GM18507 (cell line): ENCODE results near the gene FAM107B.
A peak's percentile ranks its signal among the peaks of the same experiment; 100 is the strongest.
"Not testable (repeated sequence)": the region's sequence is repeated elsewhere in the genome, so short reads cannot be mapped to it uniquely, and the experiment has no call there.

Source experiments
- DNase-seq: peaks from one replicate; pipeline ENCODE4 v3.0.0; 2011; ENCODE audit warnings: low read depth; ENCODE audit not compliant: insufficient read length; ENCODE audit errors: extremely low spot score
- FAIRE-seq: peaks from 2 replicates; lab custom pipeline; 2011; peaks lifted over from hg19 to GRCh38; lab: Jason Lieb, UNC

FAM107B gene

GRCh38 chr10:14774797-14775196 is at the start of gene FAM107B:
Gene FAM107B, minus strand, starts transcription at chr10:14774897. Its CDS starts 234 bp downstream, at chr10:14774663.
- no peak for FAIRE-seq
- DNase-seq, result no peak

GRCh38 chr10:14823966-14824365 is 49.3 kb upstream of the FAM107B start:
- FAIRE-seq, result no peak

GRCh38 chr10:14822879-14823755 is 48.4 kb upstream of the FAM107B start:
- FAIRE-seq, result peak; percentile 63

More at GRCh38 chr10:14823966-14824365, 49.3 kb upstream of the FAM107B start:
- DNase-seq, result no peak

GRCh38 chr10:14821635-14822375 is 47.1 kb upstream of the FAM107B start:
- FAIRE-seq (no peak), DNase-seq (no peak)

More at GRCh38 chr10:14822879-14823755, 48.4 kb upstream of the FAM107B start:
- peak; percentile 45 for DNase-seq

GRCh38 chr10:14820775-14821154 is 46.1 kb upstream of the FAM107B start:
- no peak for DNase-seq
- FAIRE-seq, result no peak

- FAIRE-seq (no peak), DNase-seq (no peak)
Measured at GRCh38 chr10:14820010-14820774, 45.5 kb upstream of the FAM107B start.

GRCh38 chr10:14816717-14817116 is 42.0 kb upstream of the FAM107B start:
- not testable (repeated sequence) for FAIRE-seq, DNase-seq

GRCh38 chr10:14815681-14816080 is 41.0 kb upstream of the FAM107B start:
- FAIRE-seq (no peak), DNase-seq (no peak)

GRCh38 chr10:14812271-14812670 is 37.6 kb upstream of the FAM107B start:
- peak; percentile 33 for FAIRE-seq
- DNase-seq, result no peak

- no peak for FAIRE-seq
Measured at GRCh38 chr10:14810969-14811953, 36.6 kb upstream of the FAM107B start.

GRCh38 chr10:14806318-14806717 is 31.6 kb upstream of the FAM107B start:
- FAIRE-seq, result no peak
- no peak for DNase-seq

More at GRCh38 chr10:14810969-14811953, 36.6 kb upstream of the FAM107B start:
- DNase-seq, result no peak

- FAIRE-seq (no peak), DNase-seq (no peak)
Measured at GRCh38 chr10:14803827-14804226, 29.1 kb upstream of the FAM107B start.

GRCh38 chr10:14801723-14802122 is 27.0 kb upstream of the FAM107B start:
- no peak for FAIRE-seq

GRCh38 chr10:14800397-14800796 is 25.7 kb upstream of the FAM107B start:
- DNase-seq (no peak), FAIRE-seq (no peak)

More at GRCh38 chr10:14801723-14802122, 27.0 kb upstream of the FAM107B start:
- no peak for DNase-seq

- DNase-seq (no peak), FAIRE-seq (no peak)
Measured at GRCh38 chr10:14798636-14799035, 23.9 kb upstream of the FAM107B start.

- no peak for FAIRE-seq
Measured at GRCh38 chr10:14787938-14788337, 13.2 kb upstream of the FAM107B start.

GRCh38 chr10:14784459-14785055 is 9.9 kb upstream of the FAM107B start:
- no peak for DNase-seq
- no peak for FAIRE-seq

More at GRCh38 chr10:14787938-14788337, 13.2 kb upstream of the FAM107B start:
- no peak for DNase-seq

GRCh38 chr10:14782691-14783363 is 8.1 kb upstream of the FAM107B start:
- no peak for FAIRE-seq
- DNase-seq, result no peak
